Endothelial cell of hepatic sinusoid (primary cell): Measurements from ENCODE around the gene MMP24.

Experiments used
- in situ Hi-C: cut with HindIII; loops from 2 replicates; pipeline ENCODE4 v1.10.0; 2017; ENCODE audit warnings: low sequenced_read_pairs

Gene MMP24

GRCh38 chr20:35277127-35277526, 50.6 kb downstream of the MMP24 start:
- in situ Hi-C loops, result no loop called here

- in situ Hi-C loops, result no loop called here
Observed at GRCh38 chr20:35277531-35278395, 51.3 kb downstream of the MMP24 start, which contains the start of gene MMP24OS. Gene MMP24OS (minus strand): TSS chr20:35278122. CDS start chr20:35277929, 193 bp downstream.

GRCh38 chr20:35279040-35279439, 52.5 kb downstream of the MMP24 start:
- in situ Hi-C loops, result no loop called here

GRCh38 chr20:35279533-35280174, 53.2 kb downstream of the MMP24 start:
- in situ Hi-C loops, result no loop called here

- in situ Hi-C loops, result no loop called here
Observed at GRCh38 chr20:35280523-35280922, 54.0 kb downstream of the MMP24 start.

GRCh38 chr20:35281506-35282101, 55.1 kb downstream of the MMP24 start:
- in situ Hi-C loops, result no loop called here

GRCh38 chr20:35283441-35284266, 57.2 kb downstream of the MMP24 start:
- in situ Hi-C loops, result no loop called here

- in situ Hi-C loops, result no loop called here
Observed at GRCh38 chr20:35284267-35284991, 57.9 kb downstream of the MMP24 start, which contains the start of gene EIF6. Gene EIF6 (minus strand): TSS chr20:35284772. CDS start chr20:35284487, 285 bp downstream.

GRCh38 chr20:35284992-35285805, 58.7 kb downstream of the MMP24 start:
- in situ Hi-C loops, result no loop called here

- in situ Hi-C loops, result no loop called here
Observed at GRCh38 chr20:35285806-35286076, 59.3 kb downstream of the MMP24 start.

- in situ Hi-C loops, result no loop called here
Observed at GRCh38 chr20:35286077-35286898, 59.8 kb downstream of the MMP24 start.

GRCh38 chr20:35286899-35287508, 60.5 kb downstream of the MMP24 start:
- in situ Hi-C loops, result no loop called here

- in situ Hi-C loops, result no loop called here
Observed at GRCh38 chr20:35287509-35288324, 61.2 kb downstream of the MMP24 start.

GRCh38 chr20:35288325-35289060, 62.0 kb downstream of the MMP24 start:
- in situ Hi-C loops, result no loop called here

- in situ Hi-C loops, result no loop called here
Observed at GRCh38 chr20:35290186-35290886, 63.8 kb downstream of the MMP24 start.

GRCh38 chr20:35290887-35291417, 64.5 kb downstream of the MMP24 start:
- in situ Hi-C loops, result no loop called here
